RWPE1 (cell line): Measurements from ENCODE around the gene KIAA1217.

Source experiments
- CTCF ChIA-PET: fragments of 350-600 bp; sonication (Branson Sonifier 250); formaldehyde crosslinking; extraction: SDS; loops from one replicate; lab custom pipeline; 2021; lab: Yijun Ruan, JAX
- POLR2A ChIA-PET: fragments of 400-600 bp; formaldehyde crosslinking; extraction: SDS; loops from one replicate; lab custom pipeline; 2020; ENCODE audit warnings: antibody characterized with exemption; ENCODE audit not compliant: low non-redundant PET; lab: Yijun Ruan, JAX
- DNase-seq: peaks from one replicate; pipeline ENCODE4 v3.0.0; 2012; ENCODE audit warnings: low spot score
- H3K27ac ChIP-seq: fragments of 450-650 bp; 2 replicates; pipeline ENCODE4 v1.5.1; 2017
- CTCF ChIP-seq: fragments of 450-650 bp; conservative IDR thresholded peaks from 2 replicates; pipeline ENCODE4 v1.5.1; 2017; ENCODE audit warnings: low read depth, mild to moderate bottlenecking

The KIAA1217 gene

GRCh38 chr10:24278176-24278889 is 69.4 kb downstream of the KIAA1217 start:
- no peak for DNase-seq
- H3K27ac ChIP-seq: no peak overlapping the region
- no peak for TF ChIP-seq CTCF
- CTCF ChIA-PET: interaction anchor here (0.7 kb wide), 1 partner anchor 14 kb away, joined by 3 read pairs; no protein-coding TSS in a partner anchor
- POLR2A ChIA-PET: no interaction called here

GRCh38 chr10:24279166-24279565 is 70.2 kb downstream of the KIAA1217 start:
- no peak for TF ChIP-seq CTCF
- POLR2A ChIA-PET: no interaction called here
- CTCF ChIA-PET: interaction anchor here (0.7 kb wide), 1 partner anchor 1133 kb away, joined by 3 read pairs; no protein-coding TSS in a partner anchor
- no peak overlapping the region for H3K27ac ChIP-seq
- DNase-seq: no peak

- POLR2A ChIA-PET: no interaction called here
- H3K27ac ChIP-seq: no peak overlapping the region
- TF ChIP-seq CTCF: no peak
- no peak for DNase-seq
- CTCF ChIA-PET: interaction anchor here (0.5 to 0.7 kb wide), 4 partner anchors 17 to 1127 kb away, joined by 3 to 10 read pairs (median 4); no protein-coding TSS in a partner anchor
These were observed 78.7 kb downstream of the KIAA1217 start for GRCh38 chr10:24287559-24288195.

- TF ChIP-seq CTCF: no peak
- CTCF ChIA-PET: interaction anchor here (0.7 kb wide), 1 partner anchor 409 kb away, joined by 10 read pairs; no protein-coding TSS in a partner anchor
- DNase-seq: no peak
- H3K27ac ChIP-seq: no peak overlapping the region
- POLR2A ChIA-PET: no interaction called here
These were observed 79.6 kb downstream of the KIAA1217 start for GRCh38 chr10:24288581-24288980.

GRCh38 chr10:24289235-24289634 is 80.3 kb downstream of the KIAA1217 start:
- no peak for TF ChIP-seq CTCF
- ChIA-PET POLR2A (no interaction called here), CTCF (no interaction called here)
- no peak for DNase-seq
- no peak overlapping the region for H3K27ac ChIP-seq
